ENCODE data around the gene PLCH1. TPM values are rescaled to one million over a fixed set of nuclear protein-coding genes. Genes with fewer than 3 reads are reported as not detected.

The PLCH1 gene
- total RNA-seq, 1 experiment from 2014 or later: 3.8 TPM

DNA sequence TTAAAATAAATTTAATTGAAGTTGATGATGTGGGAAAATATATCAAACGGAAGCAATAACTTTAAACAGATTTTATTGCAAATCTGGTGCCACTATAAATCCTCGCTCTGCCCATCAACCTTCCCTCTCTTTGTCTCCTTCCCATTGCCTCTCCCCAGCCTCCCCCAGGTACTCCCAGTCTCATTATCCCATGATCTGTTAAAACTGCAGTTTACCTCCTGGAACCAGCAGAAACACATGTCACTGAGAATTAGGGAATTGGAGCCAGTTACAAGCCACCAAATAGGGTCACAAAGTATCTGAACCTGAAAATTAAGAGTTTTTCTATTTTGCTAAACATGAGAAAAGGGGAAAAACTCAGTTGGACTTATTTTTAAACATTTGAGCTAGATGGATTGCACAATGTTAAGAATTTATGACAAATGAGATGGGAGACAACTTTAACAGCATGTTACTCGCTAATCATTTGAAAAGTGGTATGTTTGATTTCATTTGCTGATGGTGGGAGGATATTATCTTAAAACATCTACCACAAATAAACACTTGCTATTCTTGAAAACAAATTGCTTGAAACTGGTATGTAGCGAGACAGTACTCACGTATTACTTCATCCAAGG, 2.4 kb downstream of the PLCH1 start:
- TF ChIP-seq JUND (IDR thresholded peaks at IDR 0.05): no peak
- no peak for TF ChIP-seq FOSL1 (IDR thresholded peaks at IDR 0.05; ENCODE audit: low read depth)
- TF ChIP-seq, protein P1, sequence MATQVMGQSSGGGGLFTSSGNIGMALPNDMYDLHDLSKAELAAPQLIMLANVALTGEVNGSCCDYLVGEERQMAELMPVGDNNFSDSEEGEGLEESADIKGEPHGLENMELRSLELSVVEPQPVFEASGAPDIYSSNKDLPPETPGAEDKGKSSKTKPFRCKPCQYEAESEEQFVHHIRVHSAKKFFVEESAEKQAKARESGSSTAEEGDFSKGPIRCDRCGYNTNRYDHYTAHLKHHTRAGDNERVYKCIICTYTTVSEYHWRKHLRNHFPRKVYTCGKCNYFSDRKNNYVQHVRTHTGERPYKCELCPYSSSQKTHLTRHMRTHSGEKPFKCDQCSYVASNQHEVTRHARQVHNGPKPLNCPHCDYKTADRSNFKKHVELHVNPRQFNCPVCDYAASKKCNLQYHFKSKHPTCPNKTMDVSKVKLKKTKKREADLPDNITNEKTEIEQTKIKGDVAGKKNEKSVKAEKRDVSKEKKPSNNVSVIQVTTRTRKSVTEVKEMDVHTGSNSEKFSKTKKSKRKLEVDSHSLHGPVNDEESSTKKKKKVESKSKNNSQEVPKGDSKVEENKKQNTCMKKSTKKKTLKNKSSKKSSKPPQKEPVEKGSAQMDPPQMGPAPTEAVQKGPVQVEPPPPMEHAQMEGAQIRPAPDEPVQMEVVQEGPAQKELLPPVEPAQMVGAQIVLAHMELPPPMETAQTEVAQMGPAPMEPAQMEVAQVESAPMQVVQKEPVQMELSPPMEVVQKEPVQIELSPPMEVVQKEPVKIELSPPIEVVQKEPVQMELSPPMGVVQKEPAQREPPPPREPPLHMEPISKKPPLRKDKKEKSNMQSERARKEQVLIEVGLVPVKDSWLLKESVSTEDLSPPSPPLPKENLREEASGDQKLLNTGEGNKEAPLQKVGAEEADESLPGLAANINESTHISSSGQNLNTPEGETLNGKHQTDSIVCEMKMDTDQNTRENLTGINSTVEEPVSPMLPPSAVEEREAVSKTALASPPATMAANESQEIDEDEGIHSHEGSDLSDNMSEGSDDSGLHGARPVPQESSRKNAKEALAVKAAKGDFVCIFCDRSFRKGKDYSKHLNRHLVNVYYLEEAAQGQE (IDR thresholded peaks at IDR 0.05; ENCODE audit: low read depth): no peak
- TF ChIP-seq, protein P2, sequence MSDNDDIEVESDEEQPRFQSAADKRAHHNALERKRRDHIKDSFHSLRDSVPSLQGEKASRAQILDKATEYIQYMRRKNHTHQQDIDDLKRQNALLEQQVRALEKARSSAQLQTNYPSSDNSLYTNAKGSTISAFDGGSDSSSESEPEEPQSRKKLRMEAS (IDR thresholded peaks at IDR 0.05): no peak
- no peak for TF ChIP-seq EZH2phosphoT487 (IDR thresholded peaks at IDR 0.05; ENCODE audit: borderline replicate concordance)
- Histone ChIP-seq H4K20me1 (ENCODE audit: insufficient read depth) (no peaks in the 10 kb centered on the region), H3K4me1 (ENCODE audit: control insufficient read depth in 1 of 2, insufficient read depth in 2 of 2, low read length in 2 of 2) (peaks cover 28 to 61% of the 10 kb centered on the region in 2 experiments), H3K4me2 (ENCODE audit: low read length) (no peak overlapping the region), H3K36me3 (ENCODE audit: control insufficient read depth in 1 of 2, insufficient read depth in 2 of 2, low read length in 2 of 2) (no peaks in the 10 kb centered on the region), H3K4me3 (replicated peaks in 1 of 2; ENCODE audit: low read depth in 1 of 2, low read length in 2 of 2) (no peak overlapping the region), H3K79me2 (ENCODE audit: insufficient read depth, low read length) (no peaks in the 10 kb centered on the region), H2AFZ (ENCODE audit: low read depth, low read length, poor library complexity, severe bottlenecking) (no peak overlapping the region), H3K9me2 (ENCODE audit: insufficient read depth) (no peaks in the 10 kb centered on the region), H3K9me3 (ENCODE audit: control insufficient read depth in 1 of 2, insufficient read depth in 1 of 2, low read depth in 1 of 2, low read length in 2 of 2) (no peaks in the 10 kb centered on the region), H3K9ac (ENCODE audit: low read length) (no peak overlapping the region), H3K27ac (ENCODE audit: low read depth, low read length) (no peak overlapping the region), H3K27me3 (ENCODE audit: insufficient read depth, low read length) (no peaks in the 10 kb centered on the region)
- intact Hi-C loops (cut with micrococcal nuclease): no loop called here
- no peak for ATAC-seq
- CTCF ChIA-PET: no interaction called here
- BruUV-seq (replicated peaks): TSS peak; percentile 30
- DNase-seq (ENCODE audit: low read depth, low spot score): no peak
- RAD21 ChIA-PET (ENCODE audit: low non-redundant PET in 1 of 2, low total read pairs in 2 of 2, uncharacterized antibody in 2 of 2, unreplicated experiment in 2 of 2): no interaction called here
- POLR2A ChIA-PET: no interaction called here

DNA sequence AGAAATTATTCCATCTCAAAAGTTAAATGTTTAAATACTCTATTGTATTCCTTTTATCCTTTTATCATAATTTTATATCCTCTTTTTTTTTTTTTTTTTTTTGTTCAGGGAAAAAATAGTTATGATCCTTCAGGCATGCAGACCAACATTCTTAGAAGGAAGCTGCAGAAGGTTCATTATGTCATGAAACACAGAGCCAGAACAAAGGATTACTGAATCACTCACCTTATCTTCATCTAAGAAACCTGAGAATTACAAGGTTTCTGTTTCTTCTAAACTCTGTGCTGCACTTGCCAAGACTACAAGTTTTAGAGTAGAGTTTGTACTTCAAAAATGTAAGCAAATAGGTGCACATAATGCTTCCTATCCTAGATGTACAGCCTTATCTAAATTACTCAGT, 3.3 kb downstream of the PLCH1 start:
- no peak for ATAC-seq
- no peak overlapping the region for H3K4me3 ChIP-seq (replicated peaks in 1 of 2; ENCODE audit: low read depth in 1 of 2, low read length in 2 of 2)
- H3K4me1 ChIP-seq (ENCODE audit: control insufficient read depth in 1 of 2, insufficient read depth in 2 of 2, low read length in 2 of 2): peaks cover 28 to 64% of the 10 kb centered on the region in 2 experiments
- no peaks in the 10 kb centered on the region for H4K20me1 ChIP-seq (ENCODE audit: insufficient read depth)
- no peaks in the 10 kb centered on the region for H3K9me3 ChIP-seq (ENCODE audit: control insufficient read depth in 1 of 2, insufficient read depth in 1 of 2, low read depth in 1 of 2, low read length in 2 of 2)
- no peaks in the 10 kb centered on the region for H3K36me3 ChIP-seq (ENCODE audit: control insufficient read depth in 1 of 2, insufficient read depth in 2 of 2, low read length in 2 of 2)
- POLR2A ChIA-PET: no interaction called here
- H3K27ac ChIP-seq (ENCODE audit: low read depth, low read length): no peak overlapping the region
- no peak overlapping the region for H3K9ac ChIP-seq (ENCODE audit: low read length)
- H3K4me2 ChIP-seq (ENCODE audit: low read length): no peak overlapping the region
- BruUV-seq (replicated peaks): no TSS peak
- no peaks in the 10 kb centered on the region for H3K79me2 ChIP-seq (ENCODE audit: insufficient read depth, low read length)
- RAD21 ChIA-PET (ENCODE audit: low non-redundant PET in 1 of 2, low total read pairs in 2 of 2, uncharacterized antibody in 2 of 2, unreplicated experiment in 2 of 2): no interaction called here
- intact Hi-C loops (cut with micrococcal nuclease): no loop called here
- no peak overlapping the region for H2AFZ ChIP-seq (ENCODE audit: low read depth, low read length, poor library complexity, severe bottlenecking)
- no peaks in the 10 kb centered on the region for H3K9me2 ChIP-seq (ENCODE audit: insufficient read depth)
- no peak for DNase-seq (ENCODE audit: low read depth, low spot score)
- CTCF ChIA-PET: interaction anchor here (0.7 kb wide), 1 partner anchor 17 kb away, joined by 3 read pairs; no protein-coding TSS in a partner anchor
- no peaks in the 10 kb centered on the region for H3K27me3 ChIP-seq (ENCODE audit: insufficient read depth, low read length)
- TF ChIP-seq POLR2A (IDR thresholded peaks at IDR 0.05; ENCODE audit: borderline replicate concordance, extremely low read depth, insufficient read depth, insufficient read length): no peak
- TF ChIP-seq, protein P3, sequence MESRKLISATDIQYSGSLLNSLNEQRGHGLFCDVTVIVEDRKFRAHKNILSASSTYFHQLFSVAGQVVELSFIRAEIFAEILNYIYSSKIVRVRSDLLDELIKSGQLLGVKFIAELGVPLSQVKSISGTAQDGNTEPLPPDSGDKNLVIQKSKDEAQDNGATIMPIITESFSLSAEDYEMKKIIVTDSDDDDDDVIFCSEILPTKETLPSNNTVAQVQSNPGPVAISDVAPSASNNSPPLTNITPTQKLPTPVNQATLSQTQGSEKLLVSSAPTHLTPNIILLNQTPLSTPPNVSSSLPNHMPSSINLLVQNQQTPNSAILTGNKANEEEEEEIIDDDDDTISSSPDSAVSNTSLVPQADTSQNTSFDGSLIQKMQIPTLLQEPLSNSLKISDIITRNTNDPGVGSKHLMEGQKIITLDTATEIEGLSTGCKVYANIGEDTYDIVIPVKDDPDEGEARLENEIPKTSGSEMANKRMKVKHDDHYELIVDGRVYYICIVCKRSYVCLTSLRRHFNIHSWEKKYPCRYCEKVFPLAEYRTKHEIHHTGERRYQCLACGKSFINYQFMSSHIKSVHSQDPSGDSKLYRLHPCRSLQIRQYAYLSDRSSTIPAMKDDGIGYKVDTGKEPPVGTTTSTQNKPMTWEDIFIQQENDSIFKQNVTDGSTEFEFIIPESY (IDR thresholded peaks at IDR 0.05; ENCODE audit: extremely low read depth, insufficient replicate concordance, low read length): no peak
- TF ChIP-seq SP1 (IDR thresholded peaks at IDR 0.05; ENCODE audit: low read depth): no peak
- TF ChIP-seq SRF (IDR thresholded peaks at IDR 0.05; ENCODE audit: low read depth): no peak
- TF ChIP-seq FOSL1 (IDR thresholded peaks at IDR 0.05; ENCODE audit: low read depth): no peak
- no peak for TF ChIP-seq TCF7L2 (IDR thresholded peaks at IDR 0.05; ENCODE audit: borderline replicate concordance, extremely low read depth, insufficient read depth, insufficient read length)
- TF ChIP-seq EGR1 (IDR thresholded peaks at IDR 0.05; ENCODE audit: low read depth): no peak
- TF ChIP-seq YY1 (IDR thresholded peaks at IDR 0.05; ENCODE audit: extremely low read depth, insufficient replicate concordance, low read depth, low read length): no peak
- TF ChIP-seq SIN3A (IDR thresholded peaks at IDR 0.05; ENCODE audit: low read depth): no peak
- no peak for TF ChIP-seq CEBPB (IDR thresholded peaks at IDR 0.05; ENCODE audit: low read depth)
- TF ChIP-seq CBX3 (IDR thresholded peaks at IDR 0.05; ENCODE audit: low read depth): no peak
- no peak for TF ChIP-seq EZH2 (IDR thresholded peaks at IDR 0.05)
- TF ChIP-seq ZFX (IDR thresholded peaks at IDR 0.05): no peak
